HG03135 (cell line): Measurements from ENCODE around the gene ARID5A.
"Not testable (repeated sequence)": the region's sequence is repeated elsewhere in the genome, so short reads cannot be mapped to it uniquely, and the experiment has no call there.

Source experiments
- ATAC-seq: cut with Tn5 transposase; IDR thresholded peaks from one replicate; pipeline ENCODE4 v1.9.1; 2021; ENCODE audit warnings: mild to moderate bottlenecking, moderate library complexity; ENCODE audit not compliant: unreplicated experiment

The ARID5A gene

GRCh38 chr2:96554293-96555145, 18.0 kb downstream of the ARID5A start:
- ATAC-seq, result no peak

GRCh38 chr2:96555146-96555610, 18.6 kb downstream of the ARID5A start:
- ATAC-seq, result no peak

GRCh38 chr2:96556441-96557330, 20.1 kb downstream of the ARID5A start:
- ATAC-seq, result no peak

GRCh38 chr2:96557421-96557820, 20.9 kb downstream of the ARID5A start:
- not testable (repeated sequence) for ATAC-seq

- no peak for ATAC-seq
Measured at GRCh38 chr2:96558061-96558460, 21.5 kb downstream of the ARID5A start.

GRCh38 chr2:96558485-96558884, 21.9 kb downstream of the ARID5A start:
- no peak for ATAC-seq

GRCh38 chr2:96564026-96564425, 27.5 kb downstream of the ARID5A start:
- no peak for ATAC-seq

GRCh38 chr2:96564563-96564962, 28.0 kb downstream of the ARID5A start:
- no peak for ATAC-seq

GRCh38 chr2:96565111-96565510, 28.6 kb downstream of the ARID5A start:
- no peak for ATAC-seq

- ATAC-seq, result no peak
Measured at GRCh38 chr2:96568094-96568493, 31.5 kb downstream of the ARID5A start.

GRCh38 chr2:96574364-96574763, 37.8 kb downstream of the ARID5A start:
- no peak for ATAC-seq

GRCh38 chr2:96575785-96576456, 39.4 kb downstream of the ARID5A start:
- ATAC-seq, result no peak

- no peak for ATAC-seq
Measured at GRCh38 chr2:96577501-96577900, 40.9 kb downstream of the ARID5A start.

GRCh38 chr2:96578731-96579130, 42.2 kb downstream of the ARID5A start:
- ATAC-seq, result no peak

- no peak for ATAC-seq
Measured at GRCh38 chr2:96579422-96579821, 42.9 kb downstream of the ARID5A start.

- no peak for ATAC-seq
Measured at GRCh38 chr2:96580771-96581170, 44.2 kb downstream of the ARID5A start.

- no peak for ATAC-seq
Measured at GRCh38 chr2:96584017-96584416, 47.5 kb downstream of the ARID5A start.

- no peak for ATAC-seq
Measured at GRCh38 chr2:96587843-96588242, 51.3 kb downstream of the ARID5A start.

- ATAC-seq, result no peak
Measured at GRCh38 chr2:96591054-96591453, 54.5 kb downstream of the ARID5A start.

- ATAC-seq, result no peak
Measured at GRCh38 chr2:96591494-96591893, 54.9 kb downstream of the ARID5A start.

GRCh38 chr2:96594282-96594681, 57.7 kb downstream of the ARID5A start:
- ATAC-seq, result no peak
